HL-60 (cell line): ENCODE data around the gene HDHD5.

Experiments
- GABPA ChIP-seq: IDR thresholded peaks from 2 replicates; pipeline ENCODE4 v1.6.1; 2012; ENCODE audit warnings: low read depth
- POLR2AphosphoS5 ChIP-seq: IDR thresholded peaks from 2 replicates; pipeline ENCODE4 v1.6.1; 2012; ENCODE audit warnings: low read depth
- SPI1 ChIP-seq: IDR thresholded peaks from 2 replicates; pipeline ENCODE4 v1.6.1; 2012; ENCODE audit warnings: low read depth, mild to moderate bottlenecking, borderline replicate concordance
- TF ChIP-seq, protein P1 (sequence below): IDR thresholded peaks from one replicate; pipeline ENCODE4 v1.5.1; 2011; ENCODE audit warnings: low read length, control low read depth, inconsistent platforms; ENCODE audit not compliant: insufficient read depth
- TF ChIP-seq, protein P2 (sequence below): IDR thresholded peaks from 2 replicates; pipeline ENCODE4 v1.6.1; 2012; ENCODE audit warnings: low read depth; ENCODE audit not compliant: insufficient replicate concordance

DNA sequence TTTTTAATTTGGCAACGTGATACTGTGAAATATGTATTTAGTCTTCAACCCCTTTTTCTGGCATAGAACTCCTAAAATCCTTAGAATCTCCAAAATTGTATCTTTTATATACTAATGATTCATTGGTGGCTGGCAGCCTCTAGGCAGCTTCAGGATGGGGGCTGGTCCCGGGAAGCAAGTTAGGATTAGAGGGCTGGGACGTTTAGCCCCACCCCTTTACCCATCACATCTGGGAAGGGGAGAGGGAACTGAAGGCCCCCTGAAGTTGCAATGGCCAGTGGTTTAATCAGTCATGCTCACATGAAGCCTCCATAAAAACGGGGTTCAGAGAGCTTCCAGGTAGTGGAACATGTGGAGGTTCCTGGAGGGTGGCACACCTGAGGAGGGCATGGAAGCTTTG is 67.2 kb downstream of the HDHD5 start:
- TF ChIP-seq, protein P1, sequence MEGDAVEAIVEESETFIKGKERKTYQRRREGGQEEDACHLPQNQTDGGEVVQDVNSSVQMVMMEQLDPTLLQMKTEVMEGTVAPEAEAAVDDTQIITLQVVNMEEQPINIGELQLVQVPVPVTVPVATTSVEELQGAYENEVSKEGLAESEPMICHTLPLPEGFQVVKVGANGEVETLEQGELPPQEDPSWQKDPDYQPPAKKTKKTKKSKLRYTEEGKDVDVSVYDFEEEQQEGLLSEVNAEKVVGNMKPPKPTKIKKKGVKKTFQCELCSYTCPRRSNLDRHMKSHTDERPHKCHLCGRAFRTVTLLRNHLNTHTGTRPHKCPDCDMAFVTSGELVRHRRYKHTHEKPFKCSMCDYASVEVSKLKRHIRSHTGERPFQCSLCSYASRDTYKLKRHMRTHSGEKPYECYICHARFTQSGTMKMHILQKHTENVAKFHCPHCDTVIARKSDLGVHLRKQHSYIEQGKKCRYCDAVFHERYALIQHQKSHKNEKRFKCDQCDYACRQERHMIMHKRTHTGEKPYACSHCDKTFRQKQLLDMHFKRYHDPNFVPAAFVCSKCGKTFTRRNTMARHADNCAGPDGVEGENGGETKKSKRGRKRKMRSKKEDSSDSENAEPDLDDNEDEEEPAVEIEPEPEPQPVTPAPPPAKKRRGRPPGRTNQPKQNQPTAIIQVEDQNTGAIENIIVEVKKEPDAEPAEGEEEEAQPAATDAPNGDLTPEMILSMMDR: no peak
- TF ChIP-seq, protein P2, sequence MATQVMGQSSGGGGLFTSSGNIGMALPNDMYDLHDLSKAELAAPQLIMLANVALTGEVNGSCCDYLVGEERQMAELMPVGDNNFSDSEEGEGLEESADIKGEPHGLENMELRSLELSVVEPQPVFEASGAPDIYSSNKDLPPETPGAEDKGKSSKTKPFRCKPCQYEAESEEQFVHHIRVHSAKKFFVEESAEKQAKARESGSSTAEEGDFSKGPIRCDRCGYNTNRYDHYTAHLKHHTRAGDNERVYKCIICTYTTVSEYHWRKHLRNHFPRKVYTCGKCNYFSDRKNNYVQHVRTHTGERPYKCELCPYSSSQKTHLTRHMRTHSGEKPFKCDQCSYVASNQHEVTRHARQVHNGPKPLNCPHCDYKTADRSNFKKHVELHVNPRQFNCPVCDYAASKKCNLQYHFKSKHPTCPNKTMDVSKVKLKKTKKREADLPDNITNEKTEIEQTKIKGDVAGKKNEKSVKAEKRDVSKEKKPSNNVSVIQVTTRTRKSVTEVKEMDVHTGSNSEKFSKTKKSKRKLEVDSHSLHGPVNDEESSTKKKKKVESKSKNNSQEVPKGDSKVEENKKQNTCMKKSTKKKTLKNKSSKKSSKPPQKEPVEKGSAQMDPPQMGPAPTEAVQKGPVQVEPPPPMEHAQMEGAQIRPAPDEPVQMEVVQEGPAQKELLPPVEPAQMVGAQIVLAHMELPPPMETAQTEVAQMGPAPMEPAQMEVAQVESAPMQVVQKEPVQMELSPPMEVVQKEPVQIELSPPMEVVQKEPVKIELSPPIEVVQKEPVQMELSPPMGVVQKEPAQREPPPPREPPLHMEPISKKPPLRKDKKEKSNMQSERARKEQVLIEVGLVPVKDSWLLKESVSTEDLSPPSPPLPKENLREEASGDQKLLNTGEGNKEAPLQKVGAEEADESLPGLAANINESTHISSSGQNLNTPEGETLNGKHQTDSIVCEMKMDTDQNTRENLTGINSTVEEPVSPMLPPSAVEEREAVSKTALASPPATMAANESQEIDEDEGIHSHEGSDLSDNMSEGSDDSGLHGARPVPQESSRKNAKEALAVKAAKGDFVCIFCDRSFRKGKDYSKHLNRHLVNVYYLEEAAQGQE: no peak
- no peak for TF ChIP-seq POLR2AphosphoS5
- TF ChIP-seq GABPA: no peak
- TF ChIP-seq SPI1: no peak
